GM18519 (cell line): ENCODE measurements around the gene FLT3LG.
A peak's percentile ranks its signal among the peaks of the same experiment; 100 is the strongest.
"Not testable (repeated sequence)": the region's sequence is repeated elsewhere in the genome, so short reads cannot be mapped to it uniquely, and the experiment has no call there.

Source experiments
- ATAC-seq: cut with Tn5 transposase; IDR thresholded peaks from one replicate; pipeline ENCODE4 v1.9.1; 2021; ENCODE audit warnings: mild to moderate bottlenecking, moderate library complexity; ENCODE audit not compliant: unreplicated experiment, low FRiP score

FLT3LG gene

DNA sequence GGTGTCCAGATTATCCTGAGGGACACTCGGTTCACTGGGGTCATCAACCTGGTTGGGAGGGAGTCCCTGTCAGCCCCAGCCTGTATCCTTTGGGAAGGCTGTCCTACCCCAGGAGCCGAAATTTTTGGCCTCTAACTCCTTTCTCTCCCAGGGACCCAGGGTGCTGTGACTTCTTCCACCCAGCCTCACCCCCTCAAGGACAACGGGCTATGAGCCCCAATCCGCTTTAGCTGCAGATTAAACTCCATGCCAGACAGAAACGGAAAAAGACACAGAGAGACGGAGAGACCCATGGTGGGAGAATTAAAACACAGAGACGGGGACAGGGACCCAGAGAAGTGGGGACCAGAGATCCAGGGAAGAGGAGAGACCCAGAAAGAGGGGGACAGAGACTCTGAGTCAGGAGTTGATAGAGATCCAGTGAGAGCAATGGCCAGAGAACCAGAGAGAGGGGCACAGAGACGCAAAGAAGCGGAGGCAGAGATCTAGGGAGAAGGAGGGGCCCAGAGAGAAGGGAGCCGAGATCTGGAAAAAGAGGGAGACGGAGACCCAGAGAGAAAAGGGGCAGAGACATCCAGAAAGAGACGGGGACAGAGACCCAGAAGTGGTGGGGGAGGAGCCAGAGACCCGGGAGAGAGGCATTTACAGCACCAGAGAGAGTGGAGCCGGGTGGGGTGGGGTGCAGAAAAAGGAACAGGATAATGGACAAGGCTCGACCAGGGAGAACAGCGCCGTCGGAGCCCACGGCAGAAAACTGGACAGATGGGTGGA lies 33.4 kb upstream of the FLT3LG start:
- ATAC-seq, result no peak

DNA sequence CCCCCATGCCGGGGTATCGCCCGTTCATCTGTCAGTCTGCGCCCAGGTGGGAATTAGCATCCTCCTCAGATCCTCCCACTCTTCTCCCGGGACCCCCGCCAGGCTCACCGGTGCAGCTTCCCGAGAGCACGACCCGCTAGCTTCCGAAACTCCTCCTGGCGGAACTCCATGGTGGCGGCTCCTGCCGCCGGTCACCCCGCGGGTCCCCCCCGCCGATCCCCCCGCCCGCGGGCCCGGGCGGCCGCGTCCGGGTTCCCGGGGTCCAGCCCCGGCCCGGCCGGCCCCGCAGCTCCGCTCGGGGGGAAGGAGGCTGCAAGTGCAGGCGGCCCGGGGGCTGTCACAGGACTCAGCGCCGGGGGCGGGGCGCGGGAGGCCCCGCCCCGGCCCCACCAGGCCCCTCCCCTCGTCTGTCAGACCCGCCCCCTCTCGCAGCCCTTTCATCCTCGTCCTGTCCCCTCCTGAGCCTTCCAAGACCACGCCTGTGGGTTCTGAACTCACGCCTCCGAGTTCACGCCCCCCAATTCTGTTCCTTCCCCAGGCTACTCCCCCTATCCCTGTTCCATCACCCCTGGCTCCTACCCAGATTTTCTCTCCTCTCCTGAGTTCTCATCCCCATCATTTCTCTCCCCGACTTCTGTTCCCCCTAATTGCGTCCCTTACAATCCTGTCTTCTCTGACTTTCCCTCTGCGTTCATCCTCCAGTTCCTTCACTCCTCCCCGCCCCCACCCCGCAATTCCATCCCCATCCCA lies 32.6 kb upstream of the FLT3LG start, which contains the start of gene SLC17A7:
Gene SLC17A7 (minus strand): TSS at position 318 of the 750 bp plus-strand sequence. CDS start 148 bp downstream, at position 170.
- no peak for ATAC-seq

DNA sequence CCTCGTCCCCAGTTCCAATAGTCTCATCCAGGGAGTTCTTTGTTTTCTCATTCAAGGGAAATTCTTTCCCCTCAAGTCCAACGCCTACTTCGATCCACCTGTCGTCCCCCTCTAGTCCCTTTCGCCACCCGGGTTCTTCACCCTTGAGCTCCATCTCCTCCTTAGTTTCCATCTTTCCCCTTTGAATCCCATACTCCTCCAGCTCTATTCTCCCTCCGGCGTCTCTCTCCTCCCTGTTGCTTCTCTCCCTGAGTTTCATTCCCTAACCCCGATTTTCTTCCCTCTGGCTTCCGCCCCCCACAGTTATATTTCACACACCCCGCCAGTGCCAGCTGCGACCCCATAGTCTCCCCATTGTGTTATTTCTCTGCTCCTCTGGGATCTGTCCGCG lies 32.1 kb upstream of the FLT3LG start:
- no peak for ATAC-seq

DNA sequence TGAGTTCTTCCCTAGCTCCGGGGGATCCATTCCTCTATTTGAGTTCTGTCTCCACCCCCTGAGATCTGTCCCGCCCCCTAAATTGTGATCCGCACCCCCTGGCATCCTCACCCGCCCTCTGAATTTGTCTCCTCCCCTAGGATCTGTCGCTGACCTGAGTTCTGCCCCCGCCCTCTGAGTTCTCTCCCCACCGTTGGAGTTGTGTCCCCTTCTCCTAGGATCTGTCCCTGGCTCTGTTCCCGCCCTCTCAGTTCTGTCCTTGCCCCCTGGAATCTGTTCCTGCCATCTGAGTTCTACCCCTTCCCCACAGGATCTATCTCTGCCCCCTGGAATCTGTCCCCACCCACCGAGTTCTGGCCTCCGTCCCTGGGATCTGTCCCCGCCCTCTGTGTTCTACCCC lies 31.7 kb upstream of the FLT3LG start:
- no peak for ATAC-seq

GRCh38 chr19:49442771-49443365 lies 31.1 kb upstream of the FLT3LG start:
- no peak for ATAC-seq

DNA sequence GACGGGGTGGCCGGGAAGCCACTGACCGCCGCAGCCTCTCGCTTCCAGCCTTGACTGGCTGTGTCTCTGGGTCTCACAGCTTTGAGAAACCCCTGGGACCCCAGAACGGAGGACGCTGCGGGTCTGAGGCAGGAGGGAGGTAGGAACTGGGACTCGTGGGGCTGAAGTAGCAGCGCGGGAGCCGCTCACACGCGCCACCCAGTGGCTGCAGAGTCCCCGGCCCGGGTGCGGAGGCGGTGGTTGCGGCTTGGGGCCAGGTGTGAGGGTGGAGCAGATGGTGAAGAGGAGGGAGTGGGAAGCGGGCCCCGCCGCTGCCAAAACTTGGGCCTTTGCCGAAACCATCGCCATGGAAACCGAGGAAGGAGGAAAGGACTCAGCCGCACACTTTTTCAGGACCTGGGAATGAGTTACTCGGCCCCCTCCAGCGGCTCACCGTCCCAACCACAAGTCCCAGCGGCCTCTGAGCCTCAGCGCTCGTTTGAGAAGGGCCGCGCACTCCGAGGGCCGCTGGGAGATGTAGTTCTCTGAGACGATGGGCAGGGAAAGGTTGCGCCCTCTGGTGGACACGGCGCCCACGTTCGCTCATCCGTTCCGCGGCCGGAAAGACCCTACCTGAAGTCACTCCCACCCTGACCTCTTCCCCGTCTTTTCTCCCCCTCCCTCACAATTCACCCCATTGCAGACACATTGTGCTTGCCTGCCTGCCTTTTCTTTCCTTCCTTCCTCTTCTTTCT lies 30.5 kb upstream of the FLT3LG start:
- ATAC-seq, result peak; percentile 41

- ATAC-seq, result not testable (repeated sequence)
Observed at GRCh38 chr19:49444100-49444700, 29.8 kb upstream of the FLT3LG start.

GRCh38 chr19:49445997-49446396 lies 28.0 kb upstream of the FLT3LG start:
- no peak for ATAC-seq

- ATAC-seq, result no peak
Observed at GRCh38 chr19:49447485-49448431, 26.3 kb upstream of the FLT3LG start.

DNA sequence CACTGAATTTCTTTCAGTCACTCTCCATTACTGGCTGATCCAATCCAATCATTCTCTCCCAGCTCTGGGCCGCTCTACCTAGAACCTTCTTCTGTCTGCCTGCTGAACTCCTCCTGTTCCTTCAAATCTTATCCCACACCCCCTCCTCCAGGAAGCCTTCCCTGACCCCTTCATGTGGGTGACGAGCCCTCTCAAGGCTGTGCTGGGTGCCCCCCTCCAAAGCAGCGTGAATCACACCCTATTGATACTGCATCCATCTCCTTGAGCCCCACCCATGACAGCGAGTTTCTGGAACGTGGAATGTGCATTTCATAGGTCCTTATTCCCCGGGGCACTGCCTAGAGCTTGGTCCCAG lies 25.6 kb upstream of the FLT3LG start:
- ATAC-seq, result no peak

DNA sequence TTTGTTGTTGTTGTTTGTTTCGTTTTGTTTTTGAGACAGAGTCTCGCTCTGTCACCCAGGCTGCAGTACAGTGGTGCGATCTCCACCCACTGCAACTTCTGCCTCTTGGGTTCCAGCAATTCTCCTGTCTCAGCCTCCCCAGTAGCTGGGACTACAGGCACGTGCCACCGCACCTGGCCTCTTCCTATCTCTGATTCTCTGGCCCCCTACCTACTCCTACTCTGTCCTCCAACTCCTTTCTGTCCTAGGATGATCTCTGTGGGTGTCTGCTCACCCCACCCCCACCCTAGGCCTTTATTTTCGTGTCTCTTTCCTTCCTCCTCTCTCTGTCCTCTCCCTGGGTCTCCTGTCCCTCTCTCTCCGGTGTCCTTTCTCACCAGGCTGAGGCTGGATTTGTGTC lies 23.6 kb upstream of the FLT3LG start:
- no peak for ATAC-seq

DNA sequence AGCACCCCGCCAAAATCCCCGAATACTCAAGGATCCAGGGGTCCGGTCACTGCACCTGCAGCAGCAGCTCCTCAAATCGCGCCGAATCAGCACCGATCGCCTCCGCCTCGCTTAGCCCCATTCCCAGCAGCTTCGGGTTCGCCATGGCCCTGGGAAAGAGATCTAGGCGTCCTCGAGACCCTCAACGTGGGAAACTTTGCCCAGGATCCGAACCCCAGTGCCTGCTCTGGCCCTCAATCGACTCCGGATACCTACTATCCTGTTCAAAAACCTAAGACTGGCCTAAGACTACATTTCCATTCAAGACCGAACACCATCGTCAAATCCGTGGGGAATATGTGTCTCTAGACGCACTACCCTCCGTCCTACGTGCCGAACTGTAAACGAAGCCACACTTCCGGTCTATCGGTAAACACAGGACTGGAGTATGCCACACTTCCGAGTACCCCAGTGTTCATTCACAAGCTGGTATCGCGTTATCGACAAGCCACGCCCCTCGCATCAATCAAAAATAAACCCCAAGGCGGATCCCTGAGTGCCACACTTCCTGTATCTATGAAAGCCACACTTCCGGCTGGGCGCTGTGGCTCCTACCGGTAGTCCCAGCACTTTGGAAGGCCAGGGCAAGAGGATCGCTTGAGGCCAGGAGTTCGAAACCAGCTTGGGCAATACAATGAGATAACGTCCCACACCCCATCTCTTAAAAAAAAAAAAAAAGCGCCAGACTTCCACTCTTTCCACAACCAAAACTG lies 22.4 kb upstream of the FLT3LG start, which contains the start of gene PIH1D1:
Gene PIH1D1 (minus strand): TSS at position 385 of the 752 bp plus-strand sequence. CDS start 240 bp downstream, at position 145.
- ATAC-seq, result peak; percentile 34

GRCh38 chr19:49453013-49453756 lies 20.8 kb upstream of the FLT3LG start, which contains the start of gene ALDH16A1:
TSS of gene ALDH16A1 (plus strand) at chr19:49453225. CDS start at chr19:49453332, 107 bp downstream.
- peak; percentile 71 for ATAC-seq

GRCh38 chr19:49453757-49454240 lies 20.2 kb upstream of the FLT3LG start:
- ATAC-seq, result no peak

GRCh38 chr19:49455773-49456172 lies 18.2 kb upstream of the FLT3LG start:
- ATAC-seq, result no peak

- no peak for ATAC-seq
Observed at GRCh38 chr19:49456326-49456725, 17.7 kb upstream of the FLT3LG start.

DNA sequence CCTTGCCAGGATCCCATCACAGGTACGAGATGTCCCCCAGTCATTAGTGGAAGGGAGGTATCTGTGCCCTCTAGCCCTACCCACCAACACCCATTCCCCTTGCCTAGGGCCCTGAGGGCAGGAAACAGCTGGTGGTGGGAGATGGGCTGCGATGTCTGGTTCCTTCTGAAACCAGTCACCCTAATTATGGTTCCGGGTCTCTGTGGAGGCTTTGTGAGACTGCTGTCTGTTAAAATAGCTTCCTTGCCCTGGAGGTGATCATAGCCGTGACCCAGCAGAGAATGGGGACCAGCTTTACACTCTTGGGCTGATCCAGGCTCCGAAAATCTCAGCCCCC lies 15.5 kb upstream of the FLT3LG start:
- no peak for ATAC-seq

DNA sequence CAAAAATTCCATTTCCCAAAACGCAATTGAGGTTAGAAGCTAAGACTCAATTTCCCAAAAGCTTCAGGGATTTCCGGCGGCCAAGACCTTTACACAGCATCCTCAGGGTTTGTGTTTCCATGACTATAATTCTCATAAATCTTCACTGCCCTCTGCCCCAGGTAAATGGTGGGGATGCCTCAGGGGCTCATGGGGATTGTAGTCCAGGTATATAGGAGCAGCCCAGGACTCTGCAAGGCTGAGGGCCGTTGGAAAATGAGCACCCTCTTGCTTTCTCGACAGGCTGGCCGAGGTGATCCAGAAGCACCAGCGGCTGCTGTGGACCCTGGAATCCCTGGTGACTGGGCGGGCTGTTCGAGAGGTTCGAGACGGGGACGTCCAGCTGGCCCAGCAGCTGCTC lies 14.6 kb upstream of the FLT3LG start:
- no peak for ATAC-seq
